Measurements from ENCODE around the gene GABRA4. TPM values are rescaled to one million over a fixed set of nuclear protein-coding genes. Genes with fewer than 3 reads are reported as not detected.

The GABRA4 gene
- total RNA-seq: under 1 TPM; under 0.01 to 0.76 (median 0.53) TPM

DNA sequence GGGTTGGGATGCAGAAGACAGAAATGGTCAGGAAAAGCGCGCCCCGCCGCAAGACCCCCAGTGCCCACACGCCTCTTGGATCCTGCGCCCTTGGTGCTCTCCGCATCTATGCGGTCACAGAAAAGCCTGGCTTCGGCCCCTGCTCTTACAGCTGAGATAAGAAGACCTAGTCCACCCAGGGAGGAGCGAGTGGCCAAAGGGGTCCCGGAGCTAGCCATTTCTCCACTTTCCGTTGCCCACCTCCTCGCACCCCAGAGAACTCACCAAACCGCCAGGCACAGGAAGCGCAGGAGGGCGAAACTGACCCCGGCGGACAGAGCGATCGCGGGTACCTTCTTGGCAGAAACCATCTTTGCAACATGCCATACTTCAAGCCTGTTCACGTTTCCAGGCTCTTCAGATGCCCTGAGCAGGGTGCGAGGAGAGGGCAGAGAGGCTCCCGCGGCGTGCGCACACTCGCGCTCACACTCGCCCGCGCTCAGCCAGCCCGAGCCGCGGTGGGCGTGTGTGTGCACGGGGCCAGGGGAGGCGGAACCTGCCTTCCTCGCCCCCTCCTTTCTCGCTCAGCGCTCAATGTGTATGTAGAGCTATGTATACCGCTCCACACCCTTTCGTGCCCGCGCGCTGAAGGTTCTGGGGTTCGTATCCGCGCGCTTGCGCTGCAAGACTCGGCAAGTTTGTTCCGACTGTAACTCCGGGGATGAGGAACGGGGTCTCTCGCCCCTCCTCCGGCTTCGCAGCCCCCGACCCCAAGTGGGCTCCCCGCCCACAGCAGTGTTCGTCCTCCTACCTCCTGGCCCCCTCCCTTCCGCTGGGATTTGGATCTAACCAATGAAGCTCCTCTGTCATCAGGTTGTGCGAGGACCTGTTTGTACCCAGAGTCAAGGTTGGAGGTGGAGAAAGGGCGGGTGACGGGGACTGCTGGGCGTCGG is at the start of gene GABRA4:
Gene GABRA4 (minus strand): TSS at position 507 of the 932 bp plus-strand sequence. CDS start 157 bp downstream, at position 350.
- H3K9me3 ChIP-seq: no peaks in the 10 kb centered on the region
- TF ChIP-seq, protein P1, sequence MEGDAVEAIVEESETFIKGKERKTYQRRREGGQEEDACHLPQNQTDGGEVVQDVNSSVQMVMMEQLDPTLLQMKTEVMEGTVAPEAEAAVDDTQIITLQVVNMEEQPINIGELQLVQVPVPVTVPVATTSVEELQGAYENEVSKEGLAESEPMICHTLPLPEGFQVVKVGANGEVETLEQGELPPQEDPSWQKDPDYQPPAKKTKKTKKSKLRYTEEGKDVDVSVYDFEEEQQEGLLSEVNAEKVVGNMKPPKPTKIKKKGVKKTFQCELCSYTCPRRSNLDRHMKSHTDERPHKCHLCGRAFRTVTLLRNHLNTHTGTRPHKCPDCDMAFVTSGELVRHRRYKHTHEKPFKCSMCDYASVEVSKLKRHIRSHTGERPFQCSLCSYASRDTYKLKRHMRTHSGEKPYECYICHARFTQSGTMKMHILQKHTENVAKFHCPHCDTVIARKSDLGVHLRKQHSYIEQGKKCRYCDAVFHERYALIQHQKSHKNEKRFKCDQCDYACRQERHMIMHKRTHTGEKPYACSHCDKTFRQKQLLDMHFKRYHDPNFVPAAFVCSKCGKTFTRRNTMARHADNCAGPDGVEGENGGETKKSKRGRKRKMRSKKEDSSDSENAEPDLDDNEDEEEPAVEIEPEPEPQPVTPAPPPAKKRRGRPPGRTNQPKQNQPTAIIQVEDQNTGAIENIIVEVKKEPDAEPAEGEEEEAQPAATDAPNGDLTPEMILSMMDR (IDR thresholded peaks at IDR 0.05): no peak
- TF ChIP-seq POLR2A (IDR thresholded peaks at IDR 0.05): no peak
- no peaks in the 10 kb centered on the region for H3K27me3 ChIP-seq
- peaks cover 0 to 14% (median 0%) of the 10 kb centered on the region in 4 donors for H3K4me1 ChIP-seq
- DNase-seq: peak in 1 of 3 donors; percentile 48
- H3K27ac ChIP-seq: no peak within 1 kb of the TSS
- H3K4me3 ChIP-seq: peak within 1 kb of the TSS in 3 of 4 donors; percentile 13 to 49 (median 48)
- H3K36me3 ChIP-seq: no peaks in the 10 kb centered on the region

DNA sequence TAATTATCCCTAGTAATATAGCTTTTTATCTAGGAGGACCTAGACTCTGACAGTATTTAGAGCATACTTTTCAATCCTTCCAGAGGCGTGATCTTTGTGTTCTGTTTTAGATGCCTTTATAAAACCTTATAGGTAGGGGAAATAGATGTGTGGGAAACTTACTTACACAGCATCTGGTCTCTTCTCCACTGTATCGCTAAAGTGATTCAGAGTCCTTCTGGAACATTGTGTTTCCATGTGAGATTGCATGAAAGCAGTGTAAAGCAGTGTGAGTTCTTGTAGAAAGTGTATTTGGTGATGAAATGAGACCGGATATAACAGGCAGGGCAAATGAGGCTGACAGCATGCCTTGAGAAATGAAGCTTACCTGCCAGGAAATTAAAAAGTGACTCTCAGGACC is 47.4 kb upstream of the GABRA4 start:
- Histone ChIP-seq H3K4me3 (no peak overlapping the region), H3K4me1 (no peaks in the 10 kb centered on the region), H3K27me3 (no peaks in the 10 kb centered on the region), H3K27ac (no peak overlapping the region), H3K36me3 (no peaks in the 10 kb centered on the region), H3K9me3 (no peaks in the 10 kb centered on the region)
- DNase-seq: no peak
- TF ChIP-seq POLR2A (IDR thresholded peaks at IDR 0.05): no peak
- TF ChIP-seq, protein P1 (IDR thresholded peaks at IDR 0.05): no peak

DNA sequence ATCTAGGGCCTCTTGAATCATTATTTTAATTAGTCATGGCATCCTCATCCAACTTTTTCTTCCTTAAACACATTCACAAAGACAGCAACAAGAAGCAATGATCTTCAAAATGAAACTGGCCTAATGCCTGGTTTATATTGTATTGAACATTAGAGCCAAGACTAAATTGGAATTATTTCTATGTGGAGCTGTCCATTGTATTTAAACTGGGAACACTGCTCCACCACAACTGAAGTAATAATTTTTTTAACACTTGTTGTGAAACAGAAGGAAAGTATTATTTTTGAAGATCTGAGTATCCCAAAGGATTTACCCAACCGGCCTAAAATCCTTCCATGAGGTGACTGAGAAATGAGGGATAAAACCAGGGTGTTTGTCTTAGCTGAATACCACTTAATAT is 44.9 kb upstream of the GABRA4 start:
- no peak overlapping the region for H3K27ac ChIP-seq
- no peak overlapping the region for H3K4me3 ChIP-seq
- H3K4me1 ChIP-seq: no peaks in the 10 kb centered on the region
- H3K36me3 ChIP-seq: no peaks in the 10 kb centered on the region
- DNase-seq: no peak
- no peaks in the 10 kb centered on the region for H3K27me3 ChIP-seq
- TF ChIP-seq, protein P1 (IDR thresholded peaks at IDR 0.05): no peak
- no peak for TF ChIP-seq POLR2A (IDR thresholded peaks at IDR 0.05)
- H3K9me3 ChIP-seq: no peaks in the 10 kb centered on the region

DNA sequence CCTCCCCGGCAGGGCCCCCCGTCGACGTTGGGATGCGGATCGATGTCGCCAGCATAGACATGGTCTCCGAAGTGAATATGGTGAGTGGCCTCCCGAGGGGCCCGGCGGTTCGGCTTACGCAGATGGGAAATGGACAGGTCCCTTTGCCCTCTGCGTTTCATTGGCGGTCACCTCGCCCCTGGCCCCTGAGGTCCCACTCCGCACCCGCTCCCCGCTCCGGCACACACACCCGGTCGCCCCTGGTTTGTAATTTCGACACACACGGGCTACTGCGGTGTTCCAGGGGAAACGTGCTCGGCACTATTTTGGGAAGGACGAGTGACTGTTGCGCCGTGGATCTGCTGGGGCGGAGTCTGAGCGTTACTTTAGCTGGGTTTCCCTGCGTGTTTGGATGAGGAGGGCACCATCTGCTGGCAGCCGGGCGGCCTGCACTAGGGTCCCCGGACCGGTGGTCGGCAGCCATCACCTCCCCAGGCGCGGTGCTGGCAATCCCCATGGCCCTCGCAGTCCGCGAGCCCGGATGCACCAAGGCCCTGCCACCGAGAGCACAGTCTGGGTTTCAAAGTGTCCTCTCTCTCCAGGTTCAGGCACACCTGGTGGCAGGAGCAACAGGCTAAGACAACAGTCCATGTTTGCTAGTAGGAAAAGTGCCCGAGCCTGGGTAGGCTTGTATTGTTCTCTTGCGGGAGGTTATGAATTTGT is 39.2 kb upstream of the GABRA4 start:
- H3K27me3 ChIP-seq: peaks cover 0 to 5% of the 10 kb centered on the region in 2 donors
- H3K36me3 ChIP-seq: no peaks in the 10 kb centered on the region
- no peak overlapping the region for H3K27ac ChIP-seq
- no peak for TF ChIP-seq POLR2A (IDR thresholded peaks at IDR 0.05)
- TF ChIP-seq, protein P1 (IDR thresholded peaks at IDR 0.05): peak in 4 of 6 experiments; percentile 33 to 77 (median 60)
- H3K4me3 ChIP-seq: peak overlapping the region; percentile 3 to 59 (median 40)
- H3K9me3 ChIP-seq: no peaks in the 10 kb centered on the region
- peaks cover 0 to 9% (median 0%) of the 10 kb centered on the region in 4 donors for H3K4me1 ChIP-seq
- DNase-seq: peak in 2 of 3 donors; percentile 49 to 71

DNA sequence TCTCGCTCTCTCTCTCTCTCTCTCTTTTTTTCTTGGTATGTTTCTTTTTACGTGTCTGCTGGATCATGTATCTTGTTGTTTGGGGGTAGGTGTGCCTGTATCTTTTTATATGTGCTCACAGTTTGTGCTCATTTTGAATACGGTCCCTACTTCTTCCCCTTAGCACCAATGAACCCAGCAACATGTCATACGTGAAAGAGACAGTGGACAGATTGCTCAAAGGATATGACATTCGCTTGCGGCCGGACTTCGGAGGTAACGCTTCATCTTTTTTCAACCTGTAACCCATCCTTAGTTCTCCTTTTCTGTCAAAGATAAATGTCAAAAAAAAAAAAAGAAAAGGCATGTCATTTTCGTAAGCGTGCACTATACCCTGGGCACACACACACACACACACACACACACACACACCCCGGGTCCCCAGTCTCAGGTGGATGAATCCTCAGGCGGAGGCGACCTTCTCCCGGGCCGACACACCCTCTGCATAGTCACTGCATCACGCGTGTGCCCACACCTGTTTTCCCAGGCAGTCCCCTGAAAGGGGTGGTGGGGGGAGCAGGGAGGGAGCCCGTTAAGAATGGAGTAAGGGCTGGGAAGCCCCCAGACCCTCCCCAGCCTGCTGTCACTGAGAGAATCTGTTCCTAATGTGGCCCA is 38.5 kb upstream of the GABRA4 start:
- peak in 2 of 3 donors; percentile 48 to 50 for DNase-seq
- Histone ChIP-seq H3K36me3 (no peaks in the 10 kb centered on the region), H3K4me3 (peak overlapping the region; percentile 3 to 59 (median 40))

More for the DNA sequence above, 38.5 kb upstream of the GABRA4 start:
- no peak overlapping the region for H3K27ac ChIP-seq
- peaks cover 0 to 5% of the 10 kb centered on the region in 2 donors for H3K27me3 ChIP-seq
- TF ChIP-seq, protein P1 (IDR thresholded peaks at IDR 0.05): no peak
- TF ChIP-seq POLR2A (IDR thresholded peaks at IDR 0.05): no peak
- H3K4me1 ChIP-seq: peaks cover 0 to 9% (median 0%) of the 10 kb centered on the region in 4 donors
- H3K9me3 ChIP-seq: no peaks in the 10 kb centered on the region
